Testis (tissue), 3 donors: ENCODE results near the gene AKAP10. TPM values are rescaled to one million over a fixed set of nuclear protein-coding genes. Genes with fewer than 3 reads are reported as not detected.
"Not testable (repeated sequence)": the region's sequence is repeated elsewhere in the genome, so short reads cannot be mapped to it uniquely, and the experiment has no call there.

Source experiments
- DNase-seq: peaks from one replicate; pipeline ENCODE4 v3.0.0-alpha.2; 2019
- H3K27ac ChIP-seq, 2 donors: fragments of 200-600 bp; sonication (generic); one replicate each; pipeline ENCODE4 v1.5.1; 2019
- H3K27me3 ChIP-seq: fragments of 200-600 bp; sonication (generic); one replicate; pipeline ENCODE4 v1.5.1; 2019
- H3K36me3 ChIP-seq: fragments of 200-600 bp; sonication (generic); one replicate; pipeline ENCODE4 v1.5.1; 2017; ENCODE audit warnings: low read depth; ENCODE audit errors: missing control alignments
- H3K4me1 ChIP-seq: fragments of 200-600 bp; sonication (generic); one replicate; pipeline ENCODE4 v1.5.1; 2019
- H3K4me3 ChIP-seq, 2 donors: fragments of 200-600 bp; sonication (generic); one replicate each; pipeline ENCODE4 v1.5.1; 2017 to 2019
- H3K9me3 ChIP-seq: fragments of 200-600 bp; sonication (generic); one replicate; pipeline ENCODE4 v1.5.1; 2017
- CTCF ChIP-seq, 3 experiments: fragments of 450-650 bp in 2 of 3; fragments of 200-600 bp in 1 of 3; sonication (generic) in 1 of 3; IDR thresholded peaks; one replicate each; pipeline ENCODE4 v1.5.1; 2016 to 2019; ENCODE audit warnings: antibody characterized with exemption in 3 of 3, mild to moderate bottlenecking in 2 of 3, moderate library complexity in 1 of 3
- POLR2A ChIP-seq: fragments of 450-650 bp; IDR thresholded peaks from one replicate; pipeline ENCODE4 v1.6.1; 2017; ENCODE audit warnings: antibody characterized with exemption, mild to moderate bottlenecking, moderate library complexity
- WGBS, 2 donors: methylation state at CpG; one replicate each; pipeline ENCODE4 v1.1.5; 2018; 5-methylcytosine and 5-hydroxymethylcytosine counted together
- intact Hi-C: fragments of 100-400 bp; cut with DNase I; formaldehyde crosslinking; loops from one replicate; pipeline ENCODE4 v1.15.1; 2023; ENCODE audit warnings: low total_unique reads
- polyA plus RNA-seq: library from polyadenylated mRNA; stranded (reverse); fragments of 350-450 nt; fragmentation: Illumina TruSeq; extraction: RNeasy Lipid Tissue Mini Kit (QIAGEN cat#74804); gene quantifications from one replicate; pipeline ENCODE4 v1.2.3, GENCODE V29; 2014; ENCODE audit warnings: low read depth, low replicate concordance; ENCODE audit not compliant: insufficient read depth
- total RNA-seq, 2 donors: library from RNA; depleted of rRNA; stranded (reverse); fragments of >200 nt; gene quantifications; one replicate each; pipeline ENCODE4 v1.2.3, GENCODE V29; 2016

The AKAP10 gene
- total and polyA plus RNA-seq, 3 donors from 2014 or later, result 36.0 to 40.0 (median 38.4) TPM

GRCh38 chr17:19978805-19979211 is 1.2 kb upstream of the AKAP10 start:
- H3K4me1 ChIP-seq, result peaks cover 18% of the 10 kb centered on the region
- 58 to 64% methylated on average over 13 of the region's 13 CpGs for WGBS, 2 donors
- no peak for DNase-seq
- H3K27ac ChIP-seq, result no peak overlapping the region
- intact Hi-C loops, result no loop called here
- TF ChIP-seq CTCF (IDR thresholded peaks at IDR 0.05), result no peak
- no peak for TF ChIP-seq POLR2A
- H3K27me3 ChIP-seq, result no peaks in the 10 kb centered on the region
- no peak overlapping the region for H3K4me3 ChIP-seq
- no peaks in the 10 kb centered on the region for H3K36me3 ChIP-seq
- H3K9me3 ChIP-seq, result no peaks in the 10 kb centered on the region

- H3K27ac ChIP-seq, result peak overlapping the region; percentile 95 to 96
- H3K27me3 ChIP-seq, result no peaks in the 10 kb centered on the region
- H3K4me3 ChIP-seq, result peak overlapping the region; percentile 99
- H3K36me3 ChIP-seq, result no peaks in the 10 kb centered on the region
- no peak for TF ChIP-seq CTCF (IDR thresholded peaks at IDR 0.05)
- no peak for TF ChIP-seq POLR2A
- peaks cover 18% of the 10 kb centered on the region for H3K4me1 ChIP-seq
- no peaks in the 10 kb centered on the region for H3K9me3 ChIP-seq
- intact Hi-C loops, result no loop called here
- WGBS, 2 donors, result 18 to 22% methylated on average over 12 to 22 of the region's 22 CpGs
- no peak for DNase-seq
These were observed 678 bp upstream of the AKAP10 start for GRCh38 chr17:19978209-19978802.

GRCh38 chr17:19975601-19976000 is 2.0 kb downstream of the AKAP10 start:
- DNase-seq, result no peak
- WGBS, 2 donors, result 65 to 75% methylated on average over 3 of the region's 3 CpGs
- Histone ChIP-seq H3K4me3 (no peak overlapping the region), H3K36me3 (no peaks in the 10 kb centered on the region), H3K4me1 (peaks cover 18% of the 10 kb centered on the region), H3K9me3 (no peaks in the 10 kb centered on the region), H3K27ac (no peak overlapping the region), H3K27me3 (no peaks in the 10 kb centered on the region)
- TF ChIP-seq CTCF (IDR thresholded peaks at IDR 0.05) (no peak), POLR2A (no peak)
- intact Hi-C loops, result no loop called here

GRCh38 chr17:19973156-19973555 is 4.5 kb downstream of the AKAP10 start:
- WGBS, 2 donors, result 83 to 85% methylated on average over 2 of the region's 2 CpGs
- Histone ChIP-seq H3K27me3 (no peaks in the 10 kb centered on the region), H3K9me3 (no peaks in the 10 kb centered on the region), H3K36me3 (no peaks in the 10 kb centered on the region), H3K4me3 (no peak overlapping the region), H3K4me1 (peaks cover 14% of the 10 kb centered on the region), H3K27ac (no peak overlapping the region)
- no peak for DNase-seq
- TF ChIP-seq POLR2A (no peak), CTCF (IDR thresholded peaks at IDR 0.05) (no peak)
- intact Hi-C loops, result no loop called here

GRCh38 chr17:19962954-19963353 is 14.7 kb downstream of the AKAP10 start:
- H3K27me3 ChIP-seq, H3K27ac ChIP-seq, H3K36me3 ChIP-seq, DNase-seq, H3K4me3 ChIP-seq, intact Hi-C loops, H3K9me3 ChIP-seq, H3K4me1 ChIP-seq: not testable (repeated sequence)
- WGBS, 2 donors, result 87 to 92% methylated on average over 2 of the region's 2 CpGs
